GM12891 (cell line): ENCODE measurements around the gene PSMB9.

Experiments
- DNase-seq: peaks from one replicate; pipeline ENCODE4 v3.0.0; 2011; ENCODE audit warnings: low spot score; ENCODE audit not compliant: insufficient read length
- FAIRE-seq: peaks from 2 replicates; lab custom pipeline; 2011; peaks lifted over from hg19 to GRCh38; lab: Jason Lieb, UNC
- PAX5 ChIP-seq: IDR thresholded peaks from 2 replicates; pipeline ENCODE4 v1.6.1; 2011; ENCODE audit warnings: low read length, moderate library complexity, mild to moderate bottlenecking; ENCODE audit not compliant: insufficient read depth, severe bottlenecking
- POLR2A ChIP-seq: IDR thresholded peaks from 2 replicates; pipeline ENCODE4 v1.6.1; 2011; ENCODE audit warnings: low read depth, low read length, control low read depth
- POLR2AphosphoS5 ChIP-seq: IDR thresholded peaks from 2 replicates; pipeline ENCODE4 v1.6.1; 2011; ENCODE audit warnings: low read depth, low read length, control low read depth
- POU2F2 ChIP-seq: IDR thresholded peaks from 2 replicates; pipeline ENCODE4 v1.6.1; 2011; ENCODE audit warnings: low read depth, mild to moderate bottlenecking, control low read depth, low read length, moderate library complexity
- SPI1 ChIP-seq: IDR thresholded peaks from 2 replicates; pipeline ENCODE4 v1.6.1; 2011; ENCODE audit warnings: low read depth, low read length, control low read depth
- TAF1 ChIP-seq: IDR thresholded peaks from 2 replicates; pipeline ENCODE4 v1.6.1; 2011; ENCODE audit warnings: low read depth, low read length, control low read depth

PSMB9 gene

DNA sequence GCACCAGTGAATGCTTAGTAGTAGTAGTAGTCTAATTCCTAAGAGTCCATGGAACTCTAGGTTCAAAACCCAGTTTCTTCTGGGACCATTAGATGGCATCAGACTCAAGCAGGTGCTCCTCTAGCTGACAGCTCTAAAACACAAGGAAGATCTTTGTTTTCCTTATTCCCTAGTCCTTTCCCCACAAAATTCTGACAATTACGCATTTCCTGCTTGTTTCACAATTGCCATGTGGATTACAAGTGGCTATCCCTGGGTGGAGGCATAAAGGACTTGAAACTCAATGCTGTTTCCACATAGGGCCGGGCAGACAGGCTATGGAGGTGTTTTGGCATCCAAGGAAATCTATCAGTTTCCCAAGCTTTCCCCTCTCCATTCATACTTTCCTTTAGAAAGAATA is 28.0 kb upstream of the PSMB9 start:
- no peak for DNase-seq
- TF ChIP-seq SPI1 (no peak), POLR2A (no peak), PAX5 (no peak), TAF1 (no peak), POLR2AphosphoS5 (no peak), POU2F2 (no peak)
- no peak for FAIRE-seq

DNA sequence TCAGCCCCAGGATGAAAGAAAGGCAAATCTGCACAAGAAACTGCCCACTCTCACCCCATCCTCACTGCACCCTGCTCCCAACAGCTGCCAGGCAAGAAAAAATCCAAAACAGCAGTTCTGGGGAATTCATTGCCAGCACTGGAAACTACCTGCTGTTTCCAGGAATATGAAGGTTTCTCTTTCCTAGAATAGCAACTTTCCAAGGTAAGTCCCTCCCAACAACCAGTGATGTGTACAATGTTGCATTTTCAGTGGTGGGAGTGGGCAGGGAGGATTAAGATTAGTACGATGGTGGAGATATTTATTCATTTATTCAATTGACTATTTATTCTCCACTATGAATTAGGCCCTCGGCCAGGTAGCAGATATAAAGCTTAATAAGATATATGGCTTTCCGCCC is 27.0 kb upstream of the PSMB9 start:
- no peak for FAIRE-seq
- no peak for DNase-seq
- TF ChIP-seq SPI1 (no peak), TAF1 (no peak), POLR2AphosphoS5 (no peak), PAX5 (no peak), POLR2A (no peak), POU2F2 (no peak)

DNA sequence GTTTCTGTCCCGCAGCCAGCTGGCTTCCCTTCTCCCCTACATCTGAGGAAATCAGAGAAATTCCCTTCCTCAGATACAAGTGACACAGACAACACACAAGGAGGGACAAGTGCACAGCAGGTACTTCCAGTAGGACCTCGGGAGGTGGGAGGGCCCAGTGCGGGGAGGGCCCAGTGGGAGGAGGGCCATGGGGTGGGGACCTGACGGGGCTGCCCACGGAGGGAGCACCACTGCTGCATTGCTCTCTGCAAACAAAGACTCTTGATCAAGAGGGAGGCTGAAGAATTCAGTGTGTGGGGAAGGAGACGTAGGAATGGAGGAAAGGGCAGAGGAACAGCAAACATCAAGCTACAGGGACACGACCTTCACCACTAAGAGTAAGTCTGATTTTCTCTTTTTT is 24.5 kb upstream of the PSMB9 start:
- TF ChIP-seq POLR2AphosphoS5 (no peak), TAF1 (no peak), PAX5 (no peak), POU2F2 (no peak), POLR2A (no peak), SPI1 (no peak)
- no peak for FAIRE-seq
- DNase-seq: no peak

DNA sequence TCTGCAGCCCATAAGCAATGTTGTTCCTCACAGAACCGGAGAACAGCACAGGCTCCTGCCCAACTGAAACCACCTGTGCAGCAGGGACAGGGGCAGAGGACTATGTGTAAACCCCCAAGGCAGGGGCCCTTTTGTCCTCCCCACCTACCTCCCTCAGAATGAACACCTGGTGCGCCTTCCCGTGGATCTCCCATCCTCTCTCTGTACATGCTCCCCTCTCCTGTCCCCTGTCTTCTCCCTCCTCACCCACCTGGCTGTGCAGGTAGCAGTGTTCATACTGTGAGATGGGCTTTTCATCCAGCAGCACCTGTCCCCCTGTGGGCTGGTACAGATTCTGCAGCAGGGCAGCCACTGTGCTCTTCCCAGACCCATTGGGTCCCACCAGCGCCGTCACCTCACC is 24.0 kb upstream of the PSMB9 start:
- FAIRE-seq (no peak), DNase-seq (no peak)
- TF ChIP-seq TAF1 (no peak), POLR2AphosphoS5 (no peak), PAX5 (no peak), POU2F2 (no peak), POLR2A (no peak), SPI1 (no peak)

DNA sequence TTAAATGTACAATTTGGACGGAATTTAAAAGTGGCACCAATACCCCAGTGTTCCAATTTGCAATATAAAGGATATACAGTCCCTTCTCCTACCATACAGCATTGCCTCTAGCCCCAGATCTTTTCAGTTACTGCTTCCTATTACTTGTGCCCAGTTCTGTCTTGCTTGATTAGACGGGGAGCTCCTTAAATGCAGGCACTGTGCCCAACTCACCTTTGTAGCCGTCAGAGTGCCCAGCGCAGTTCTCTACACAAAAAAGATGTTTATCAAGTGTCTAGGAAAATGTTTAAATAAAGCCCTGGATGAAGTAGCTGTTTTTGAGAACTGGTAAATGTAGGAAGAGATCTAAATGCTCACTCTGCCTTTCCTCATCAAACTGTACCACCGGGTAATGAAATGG is 23.1 kb upstream of the PSMB9 start:
- TF ChIP-seq POLR2AphosphoS5: no peak
- no peak for TF ChIP-seq POLR2A
- TF ChIP-seq SPI1: no peak
- TF ChIP-seq PAX5: no peak
- TF ChIP-seq TAF1: no peak
- TF ChIP-seq POU2F2: no peak
- no peak for FAIRE-seq

DNA sequence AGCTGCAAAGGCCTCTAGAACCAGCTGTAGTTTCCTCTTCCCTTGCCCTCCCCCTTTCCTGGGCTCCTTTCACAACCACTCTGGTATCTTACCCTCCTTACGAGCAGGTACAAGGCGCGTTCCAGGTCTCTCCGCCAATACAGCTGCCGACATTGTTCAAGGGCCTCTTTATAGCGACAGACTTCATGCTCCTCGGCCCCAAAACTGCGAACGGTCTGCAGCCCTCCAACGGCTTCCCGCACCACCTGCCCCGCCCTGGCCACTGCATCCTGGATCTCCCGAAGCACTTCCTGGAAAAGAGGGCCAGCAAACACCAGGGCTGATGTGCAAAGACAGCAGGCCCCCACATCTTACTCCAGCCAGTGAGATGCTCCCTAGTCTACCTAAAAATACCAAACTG is 21.5 kb upstream of the PSMB9 start:
- FAIRE-seq (no peak), DNase-seq (no peak)
- no peak for TF ChIP-seq POLR2A
- TF ChIP-seq PAX5: no peak
- no peak for TF ChIP-seq SPI1
- TF ChIP-seq TAF1: no peak
- no peak for TF ChIP-seq POLR2AphosphoS5
- TF ChIP-seq POU2F2: no peak

More for the DNA sequence above, 23.1 kb upstream of the PSMB9 start:
- no peak for DNase-seq

DNA sequence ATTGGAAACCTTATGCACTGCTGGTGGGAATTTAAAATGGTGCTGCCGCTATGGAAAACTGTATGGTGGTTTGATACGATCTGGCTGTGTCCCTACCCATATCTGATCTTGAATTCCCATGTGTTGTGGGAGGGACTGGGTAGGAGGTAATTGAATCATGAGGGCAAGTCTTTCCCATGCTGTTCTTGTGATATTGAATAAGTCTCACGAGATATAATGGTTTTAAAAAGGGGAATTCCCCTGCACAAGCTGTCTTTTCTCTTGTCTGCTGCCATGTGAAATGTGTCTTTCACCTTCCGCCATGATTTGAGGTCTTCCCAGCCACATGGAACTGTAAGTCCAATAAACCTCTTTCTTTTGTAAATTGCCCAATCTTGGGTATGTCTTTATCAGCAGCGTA is 20.3 kb upstream of the PSMB9 start:
- TF ChIP-seq PAX5 (no peak), TAF1 (no peak), POLR2AphosphoS5 (no peak), SPI1 (no peak), POU2F2 (no peak), POLR2A (no peak)
- DNase-seq (no peak), FAIRE-seq (peak; percentile 16)

DNA sequence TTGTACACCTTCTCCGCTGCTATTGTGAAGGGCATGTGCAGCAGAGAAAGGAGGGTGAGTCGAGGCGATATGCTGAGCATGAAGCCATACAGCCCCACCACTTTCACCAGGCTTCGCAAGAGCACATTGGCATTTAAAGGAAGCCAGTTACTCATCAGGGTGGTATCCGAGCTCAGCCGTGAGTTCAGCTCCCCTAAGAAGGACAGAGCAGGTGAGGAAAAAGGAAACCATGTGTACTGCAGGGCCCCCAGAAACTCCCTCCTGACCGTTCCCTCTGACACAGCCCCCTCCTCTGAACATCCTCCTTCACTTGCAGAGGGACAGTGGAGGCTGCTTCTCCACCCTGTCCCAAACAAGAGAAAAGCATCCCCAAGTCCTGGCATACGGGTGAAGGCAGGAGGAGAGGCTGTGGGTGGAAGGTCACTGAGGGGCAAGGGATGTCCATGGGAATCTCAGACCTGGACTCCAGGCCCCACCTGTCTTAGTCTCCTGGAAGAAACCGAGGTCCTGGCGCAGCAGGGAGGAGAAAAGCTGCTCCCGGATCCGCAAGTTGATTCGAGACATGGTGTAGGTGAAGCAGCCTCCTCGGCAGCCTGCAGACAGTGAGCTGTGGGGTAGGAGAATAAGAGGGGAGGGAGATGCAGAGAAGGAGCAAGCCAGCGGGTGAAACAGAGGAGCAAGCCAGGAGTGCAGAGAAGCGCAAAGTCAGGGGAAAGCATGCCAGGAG is 18.7 kb upstream of the PSMB9 start:
- DNase-seq (no peak), FAIRE-seq (no peak)
- no peak for TF ChIP-seq POU2F2

DNA sequence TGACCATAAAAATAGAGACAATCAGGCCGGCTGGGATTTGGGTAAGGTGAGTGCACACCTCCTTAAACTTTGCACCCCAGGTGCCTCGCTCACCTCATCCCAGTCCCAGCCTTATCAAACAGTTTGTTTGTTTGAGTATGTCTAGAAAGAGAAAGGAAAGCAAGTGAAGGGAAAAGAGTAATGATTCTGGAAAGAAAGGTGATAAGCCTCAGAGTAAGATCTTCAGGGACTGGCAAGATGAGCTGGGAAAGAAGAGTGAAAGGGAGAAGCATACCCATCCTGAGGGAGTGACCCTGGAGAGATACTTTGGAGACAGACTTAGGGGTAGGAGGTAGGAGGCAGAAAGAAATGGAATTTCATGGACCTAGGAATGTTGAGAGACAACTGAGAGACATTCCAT is 17.1 kb upstream of the PSMB9 start:
- FAIRE-seq (no peak), DNase-seq (no peak)
- TF ChIP-seq POLR2A: no peak

DNA sequence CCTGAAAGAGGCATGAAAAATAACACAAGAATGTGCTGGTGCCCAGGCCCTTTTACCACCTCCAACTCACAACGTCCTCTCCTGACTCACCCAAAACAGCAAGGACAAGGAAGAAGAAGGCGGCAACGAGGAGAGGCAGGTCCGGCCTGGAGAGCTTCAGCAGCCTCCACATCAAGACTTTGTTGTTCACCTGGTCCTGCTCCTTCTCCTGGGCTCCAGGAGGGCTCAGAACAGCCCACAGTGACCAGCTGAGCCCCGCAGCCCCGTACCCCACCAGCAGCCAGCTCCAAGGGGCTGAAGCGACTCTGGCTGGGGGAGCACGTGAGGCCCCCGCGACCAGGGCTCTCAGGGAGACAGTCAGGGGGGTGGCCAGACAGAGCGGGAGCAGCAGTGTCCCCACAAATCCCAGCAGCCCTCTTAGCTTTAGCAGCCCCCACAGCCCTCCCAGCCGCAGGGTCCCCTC is 16.3 kb upstream of the PSMB9 start:
- FAIRE-seq (no peak), DNase-seq (no peak)
- no peak for TF ChIP-seq SPI1
- no peak for TF ChIP-seq POU2F2
- no peak for TF ChIP-seq TAF1
- no peak for TF ChIP-seq POLR2AphosphoS5
- TF ChIP-seq PAX5: no peak
- TF ChIP-seq POLR2A: no peak

DNA sequence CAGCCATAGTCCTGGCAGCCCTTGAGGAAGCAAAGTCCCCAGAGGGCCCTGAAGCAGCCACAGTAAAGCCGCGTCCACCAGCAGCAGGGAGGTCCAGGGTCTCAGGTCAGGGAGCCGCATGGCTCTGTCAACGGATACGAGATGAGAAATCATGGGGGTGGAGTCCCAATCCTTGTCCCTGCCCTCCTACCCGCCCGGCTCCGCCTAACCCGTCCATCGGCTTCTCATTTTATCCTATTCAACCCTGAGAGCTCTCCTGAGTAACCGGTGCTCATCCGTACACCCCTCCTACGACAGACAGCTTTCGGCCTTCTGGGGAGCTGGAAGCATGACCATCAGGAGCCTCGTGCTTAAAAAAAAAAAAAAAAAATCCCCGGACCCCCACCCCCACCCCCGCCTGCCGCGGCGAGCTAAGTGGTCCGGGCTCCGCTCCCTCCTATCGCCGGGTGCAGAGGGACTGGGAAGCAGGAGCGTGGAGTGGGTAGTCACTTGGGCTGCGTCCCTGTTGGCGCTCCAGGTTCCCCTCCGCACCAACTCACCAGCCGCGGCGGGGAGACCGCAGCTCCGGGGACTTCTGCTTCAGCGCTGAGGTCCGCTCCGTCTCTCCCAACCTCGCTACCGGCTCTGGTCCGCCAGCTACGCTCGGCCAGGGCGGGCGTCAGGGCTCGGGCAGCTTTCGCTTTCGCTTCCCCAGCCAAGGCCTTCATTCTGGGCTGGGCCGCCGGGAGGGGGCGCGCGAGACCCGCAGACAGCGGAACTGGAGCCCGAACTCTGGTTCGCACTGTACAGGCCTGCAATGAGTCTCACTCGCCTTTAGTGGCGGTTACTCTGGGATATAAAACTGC is 15.7 kb upstream of the PSMB9 start, which contains the start of gene TAP2:
TAP2 (minus strand) TSS at position 626 of the 845 bp plus-strand sequence; CDS start at position 120, 506 bp downstream.
- FAIRE-seq (peak; percentile 91), DNase-seq (peak; percentile 91)
- TF ChIP-seq POU2F2 (peak; percentile 75), TAF1 (peak; percentile 57; the same call in 1 of the 2 replicates), POLR2AphosphoS5 (peak; percentile 60), PAX5 (no peak), SPI1 (peak; percentile 47), POLR2A (0 out of 2 replicates have a peak, but pooled peaks have one; percentile 16)
